GM23338 (cell line): Measurements from ENCODE around the gene DOK7. TPM values are rescaled to one million over a fixed set of nuclear protein-coding genes. Genes with fewer than 3 reads are reported as not detected.

ENCODE experiments used
- ATAC-seq: fragments of 200-7000 bp; cut with Tn5 transposase; 3 replicates; pipeline ENCODE4 v1.9.1; 2020
- DNase-seq: peaks from one replicate; pipeline ENCODE4 v3.0.0-alpha.2; 2015; ENCODE audit warnings: low spot score
- H2AFZ ChIP-seq: fragments of 200-600 bp; sonication (generic); 2 replicates; pipeline ENCODE4 v1.8.0; 2016; ENCODE audit warnings: antibody characterized with exemption, mild to moderate bottlenecking, moderate library complexity
- H3F3A ChIP-seq: fragments of 200-600 bp; sonication (generic); replicated peaks from 2 replicates; pipeline ENCODE4 v1.8.0; 2017; ENCODE audit warnings: antibody characterized with exemption, mixed run types, low read depth
- H3K27ac ChIP-seq: fragments of 200-600 bp; sonication (generic); 2 replicates; pipeline ENCODE4 v1.6.1; 2016; ENCODE audit warnings: low read depth
- H3K27me3 ChIP-seq: fragments of 200-600 bp; sonication (generic); 2 replicates; pipeline ENCODE4 v1.8.0; 2016; ENCODE audit warnings: mild to moderate bottlenecking, mixed run types, moderate library complexity; ENCODE audit not compliant: insufficient read depth
- H3K36me3 ChIP-seq: fragments of 200-600 bp; sonication (generic); 2 replicates; pipeline ENCODE4 v1.8.0; 2016; ENCODE audit warnings: mild to moderate bottlenecking; ENCODE audit not compliant: insufficient read depth
- H3K4me1 ChIP-seq: fragments of 200-600 bp; sonication (generic); 2 replicates; pipeline ENCODE4 v1.8.0; 2016; ENCODE audit warnings: mild to moderate bottlenecking, moderate library complexity; ENCODE audit not compliant: insufficient read depth
- H3K4me2 ChIP-seq: fragments of 200-600 bp; sonication (generic); 2 replicates; pipeline ENCODE4 v1.7.1; 2017; ENCODE audit warnings: mixed run types
- H3K4me3 ChIP-seq: fragments of 200-600 bp; sonication (generic); 2 replicates; pipeline ENCODE4 v1.6.1; 2016; ENCODE audit warnings: mixed run types
- H3K79me2 ChIP-seq: fragments of 200-600 bp; sonication (generic); replicated peaks from 2 replicates; pipeline ENCODE4 v1.8.0; 2017; ENCODE audit warnings: mild to moderate bottlenecking; ENCODE audit not compliant: insufficient read depth
- H3K9me2 ChIP-seq: fragments of 200-600 bp; sonication (generic); 2 replicates; pipeline ENCODE4 v1.8.0; 2017; ENCODE audit not compliant: insufficient read depth
- H4K20me1 ChIP-seq: fragments of 200-600 bp; sonication (generic); replicated peaks from 2 replicates; pipeline ENCODE4 v1.8.0; 2017; ENCODE audit warnings: mild to moderate bottlenecking; ENCODE audit not compliant: insufficient read depth
- H3K27ac Mint-ChIP-seq: 2 replicates; pipeline ENCODE4 v1.8.0; 2020; ENCODE audit warnings: inconsistent platforms, mild to moderate bottlenecking, moderate library complexity, mixed read lengths
- H3K27me3 Mint-ChIP-seq: 3 replicates; pipeline ENCODE4 v1.8.0; 2022; ENCODE audit warnings: low read depth, mild to moderate bottlenecking, moderate library complexity, mixed read lengths, inconsistent platforms; ENCODE audit not compliant: insufficient read depth, poor library complexity
- H3K36me3 Mint-ChIP-seq: 3 replicates; pipeline ENCODE4 v1.8.0; 2021; ENCODE audit warnings: low read depth, mild to moderate bottlenecking, inconsistent platforms, moderate library complexity, mixed read lengths
- H3K4me1 Mint-ChIP-seq: 3 replicates; pipeline ENCODE4 v1.8.0; 2020; ENCODE audit warnings: mild to moderate bottlenecking, inconsistent platforms, mixed read lengths
- H3K4me3 Mint-ChIP-seq: 3 replicates; pipeline ENCODE4 v1.8.0; 2021; ENCODE audit warnings: moderate library complexity, mild to moderate bottlenecking, inconsistent platforms, mixed read lengths
- H3K9me3 Mint-ChIP-seq: 3 replicates; pipeline ENCODE4 v1.8.0; 2020; ENCODE audit warnings: moderate library complexity, mild to moderate bottlenecking, inconsistent platforms, mixed read lengths
- ETS1 ChIP-seq: IDR thresholded peaks from 2 replicates; pipeline ENCODE4 v1.6.1; 2016; ENCODE audit warnings: antibody characterized with exemption
- EZH2phosphoT487 ChIP-seq: fragments of 200-600 bp; sonication (generic); IDR thresholded peaks from one replicate; pipeline ENCODE4 v1.8.1; 2018; ENCODE audit warnings: antibody characterized with exemption; ENCODE audit not compliant: unreplicated experiment
- POLR2AphosphoS5 ChIP-seq: IDR thresholded peaks from 2 replicates; pipeline ENCODE4 v1.6.1; 2016; ENCODE audit warnings: antibody characterized with exemption, low read depth
- REST ChIP-seq: IDR thresholded peaks from one replicate; pipeline ENCODE4 v1.6.1; 2018; ENCODE audit warnings: antibody characterized with exemption; ENCODE audit not compliant: unreplicated experiment
- STAT1 ChIP-seq: IDR thresholded peaks from one replicate; pipeline ENCODE4 v1.6.1; 2016; ENCODE audit warnings: antibody characterized with exemption; ENCODE audit not compliant: unreplicated experiment
- ZNF114 ChIP-seq: fragments of 250-450 bp; sonication (Bioruptor Pico); IDR thresholded peaks from 2 replicates; pipeline ENCODE4 v1.5.0; 2020; ENCODE audit warnings: mild to moderate bottlenecking, moderate library complexity
- ZNF331 ChIP-seq: fragments of 250-450 bp; sonication (Bioruptor Pico); IDR thresholded peaks from 2 replicates; pipeline ENCODE4 v1.5.0; 2020; ENCODE audit warnings: low read depth, mild to moderate bottlenecking, moderate library complexity
- polyA plus RNA-seq: library from polyadenylated mRNA; unstranded; fragments of >200 nt; fragmentation: Nextera tagmentation; extraction: Ambion mirVana; gene quantifications from 2 replicates; pipeline ENCODE4 v1.2.1, GENCODE V29; 2016
- total RNA-seq: library from RNA; depleted of rRNA; stranded (reverse); fragments of >200 nt; shearing (Covaris generic); gene quantifications from 2 replicates; pipeline ENCODE4 v1.2.3, GENCODE V29; 2014
- TF ChIP-seq, protein P1 (sequence below): fragments of 250-450 bp; sonication (Bioruptor Pico); IDR thresholded peaks from 2 replicates; pipeline ENCODE4 v1.5.0; 2020; ENCODE audit warnings: mild to moderate bottlenecking, moderate library complexity
- TF ChIP-seq, protein P2 (sequence below), 2 experiments: fragments of 200-600 bp in 1 of 2; sonication (generic) in 1 of 2; conservative IDR thresholded peaks; 2 replicates each; pipeline versions ENCODE4 v1.5.1 to v1.6.1; 2016 to 2017; ENCODE audit warnings: antibody characterized with exemption in 2 of 2, low read depth in 2 of 2, mild to moderate bottlenecking in 2 of 2, moderate library complexity in 1 of 2

Gene DOK7
- total and polyA plus RNA-seq, 2 experiments from 2014 or later: 0.34 to 0.52 TPM

DNA sequence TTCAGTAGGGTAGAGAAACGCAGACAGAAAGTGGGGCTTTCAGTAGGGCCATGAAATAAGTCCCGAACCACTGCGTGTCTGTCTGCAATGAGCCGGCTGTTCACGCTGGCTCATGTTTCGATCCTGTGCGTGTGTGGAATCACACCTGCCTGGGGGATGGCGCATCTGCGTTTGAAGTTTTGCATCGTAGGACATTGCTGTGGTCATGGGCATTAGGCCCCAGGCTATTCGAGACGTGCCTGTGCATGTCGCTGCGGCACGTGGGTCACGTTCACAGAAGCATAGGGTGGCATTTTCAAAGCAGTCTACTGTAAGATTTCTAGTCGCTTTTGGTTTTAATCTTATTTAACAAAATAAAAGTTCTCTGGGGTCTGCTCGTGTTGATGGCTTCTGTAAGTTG, 46.8 kb upstream of the DOK7 start:
- H3K27ac Mint-ChIP-seq: no peak overlapping the region; the same call in none of the 2 replicates
- no peaks in the 10 kb centered on the region for H3K9me3 Mint-ChIP-seq
- TF ChIP-seq, protein P1, sequence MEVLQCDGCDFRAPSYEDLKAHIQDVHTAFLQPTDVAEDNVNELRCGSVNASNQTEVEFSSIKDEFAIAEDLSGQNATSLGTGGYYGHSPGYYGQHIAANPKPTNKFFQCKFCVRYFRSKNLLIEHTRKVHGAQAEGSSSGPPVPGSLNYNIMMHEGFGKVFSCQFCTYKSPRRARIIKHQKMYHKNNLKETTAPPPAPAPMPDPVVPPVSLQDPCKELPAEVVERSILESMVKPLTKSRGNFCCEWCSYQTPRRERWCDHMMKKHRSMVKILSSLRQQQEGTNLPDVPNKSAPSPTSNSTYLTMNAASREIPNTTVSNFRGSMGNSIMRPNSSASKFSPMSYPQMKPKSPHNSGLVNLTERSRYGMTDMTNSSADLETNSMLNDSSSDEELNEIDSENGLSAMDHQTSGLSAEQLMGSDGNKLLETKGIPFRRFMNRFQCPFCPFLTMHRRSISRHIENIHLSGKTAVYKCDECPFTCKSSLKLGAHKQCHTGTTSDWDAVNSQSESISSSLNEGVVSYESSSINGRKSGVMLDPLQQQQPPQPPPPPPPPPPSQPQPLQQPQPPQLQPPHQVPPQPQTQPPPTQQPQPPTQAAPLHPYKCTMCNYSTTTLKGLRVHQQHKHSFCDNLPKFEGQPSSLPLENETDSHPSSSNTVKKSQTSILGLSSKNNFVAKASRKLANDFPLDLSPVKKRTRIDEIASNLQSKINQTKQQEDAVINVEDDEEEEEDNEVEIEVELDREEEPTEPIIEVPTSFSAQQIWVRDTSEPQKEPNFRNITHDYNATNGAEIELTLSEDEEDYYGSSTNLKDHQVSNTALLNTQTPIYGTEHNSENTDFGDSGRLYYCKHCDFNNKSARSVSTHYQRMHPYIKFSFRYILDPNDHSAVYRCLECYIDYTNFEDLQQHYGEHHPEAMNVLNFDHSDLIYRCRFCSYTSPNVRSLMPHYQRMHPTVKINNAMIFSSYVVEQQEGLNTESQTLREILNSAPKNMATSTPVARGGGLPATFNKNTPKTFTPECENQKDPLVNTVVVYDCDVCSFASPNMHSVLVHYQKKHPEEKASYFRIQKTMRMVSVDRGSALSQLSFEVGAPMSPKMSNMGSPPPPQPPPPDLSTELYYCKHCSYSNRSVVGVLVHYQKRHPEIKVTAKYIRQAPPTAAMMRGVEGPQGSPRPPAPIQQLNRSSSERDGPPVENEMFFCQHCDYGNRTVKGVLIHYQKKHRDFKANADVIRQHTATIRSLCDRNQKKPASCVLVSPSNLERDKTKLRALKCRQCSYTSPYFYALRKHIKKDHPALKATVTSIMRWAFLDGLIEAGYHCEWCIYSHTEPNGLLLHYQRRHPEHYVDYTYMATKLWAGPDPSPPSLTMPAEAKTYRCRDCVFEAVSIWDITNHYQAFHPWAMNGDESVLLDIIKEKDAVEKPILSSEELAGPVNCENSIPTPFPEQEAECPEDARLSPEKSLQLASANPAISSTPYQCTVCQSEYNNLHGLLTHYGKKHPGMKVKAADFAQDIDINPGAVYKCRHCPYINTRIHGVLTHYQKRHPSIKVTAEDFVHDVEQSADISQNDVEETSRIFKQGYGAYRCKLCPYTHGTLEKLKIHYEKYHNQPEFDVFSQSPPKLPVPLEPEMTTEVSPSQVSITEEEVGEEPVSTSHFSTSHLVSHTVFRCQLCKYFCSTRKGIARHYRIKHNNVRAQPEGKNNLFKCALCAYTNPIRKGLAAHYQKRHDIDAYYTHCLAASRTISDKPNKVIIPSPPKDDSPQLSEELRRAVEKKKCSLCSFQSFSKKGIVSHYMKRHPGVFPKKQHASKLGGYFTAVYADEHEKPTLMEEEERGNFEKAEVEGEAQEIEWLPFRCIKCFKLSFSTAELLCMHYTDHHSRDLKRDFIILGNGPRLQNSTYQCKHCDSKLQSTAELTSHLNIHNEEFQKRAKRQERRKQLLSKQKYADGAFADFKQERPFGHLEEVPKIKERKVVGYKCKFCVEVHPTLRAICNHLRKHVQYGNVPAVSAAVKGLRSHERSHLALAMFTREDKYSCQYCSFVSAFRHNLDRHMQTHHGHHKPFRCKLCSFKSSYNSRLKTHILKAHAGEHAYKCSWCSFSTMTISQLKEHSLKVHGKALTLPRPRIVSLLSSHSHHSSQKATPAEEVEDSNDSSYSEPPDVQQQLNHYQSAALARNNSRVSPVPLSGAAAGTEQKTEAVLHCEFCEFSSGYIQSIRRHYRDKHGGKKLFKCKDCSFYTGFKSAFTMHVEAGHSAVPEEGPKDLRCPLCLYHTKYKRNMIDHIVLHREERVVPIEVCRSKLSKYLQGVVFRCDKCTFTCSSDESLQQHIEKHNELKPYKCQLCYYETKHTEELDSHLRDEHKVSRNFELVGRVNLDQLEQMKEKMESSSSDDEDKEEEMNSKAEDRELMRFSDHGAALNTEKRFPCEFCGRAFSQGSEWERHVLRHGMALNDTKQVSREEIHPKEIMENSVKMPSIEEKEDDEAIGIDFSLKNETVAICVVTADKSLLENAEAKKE (CRISPR knock-in tag): no peak
- no peak for TF ChIP-seq ZNF114
- no peak for TF ChIP-seq POLR2AphosphoS5
- no peak overlapping the region for H3K4me3 ChIP-seq
- no peaks in the 10 kb centered on the region for H3K79me2 ChIP-seq
- H3K4me2 ChIP-seq: no peak overlapping the region
- H3K27ac ChIP-seq: 0 out of 2 replicates have a peak overlapping the region, but pooled peaks have one; percentile 50
- H3F3A ChIP-seq: no peaks in the 10 kb centered on the region
- H3K27me3 Mint-ChIP-seq: peaks cover 13% of the 10 kb centered on the region
- H3K27me3 ChIP-seq: no peaks in the 10 kb centered on the region
- no peak overlapping the region for H2AFZ ChIP-seq
- no peaks in the 10 kb centered on the region for H4K20me1 ChIP-seq
- DNase-seq (no peak), ATAC-seq (no peak)
- H3K9me2 ChIP-seq: no peaks in the 10 kb centered on the region
- no peaks in the 10 kb centered on the region for H3K36me3 Mint-ChIP-seq
- no peaks in the 10 kb centered on the region; the same call in 1 of the 3 replicates for H3K4me1 Mint-ChIP-seq
- no peaks in the 10 kb centered on the region for H3K4me1 ChIP-seq
- H3K36me3 ChIP-seq: no peaks in the 10 kb centered on the region
- no peak overlapping the region for H3K4me3 Mint-ChIP-seq

DNA sequence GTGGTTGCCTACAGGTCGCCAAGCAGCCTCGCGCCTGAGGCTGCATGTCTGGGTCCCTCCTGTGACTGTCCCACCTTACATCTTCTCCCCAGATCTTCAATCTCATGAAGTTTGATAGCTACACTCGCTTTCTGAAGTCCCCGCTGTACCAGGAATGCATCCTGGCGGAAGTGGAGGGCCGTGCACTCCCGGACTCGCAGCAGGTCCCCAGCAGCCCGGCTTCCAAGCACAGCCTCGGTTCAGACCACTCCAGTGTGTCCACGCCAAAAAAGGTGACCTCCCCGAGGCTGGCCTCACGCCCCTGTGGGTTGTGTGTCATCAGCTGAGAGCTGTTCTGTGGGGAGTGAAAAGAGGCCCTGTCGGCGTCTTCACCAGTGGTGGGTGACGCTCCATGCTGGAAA, 46.3 kb upstream of the DOK7 start:
- Histone ChIP-seq H3K4me1 (no peaks in the 10 kb centered on the region), H3K79me2 (no peaks in the 10 kb centered on the region), H3K9me2 (no peaks in the 10 kb centered on the region), H3F3A (no peaks in the 10 kb centered on the region), H3K27ac (no peak overlapping the region), H3K36me3 (no peaks in the 10 kb centered on the region), H3K4me3 (no peak overlapping the region), H4K20me1 (no peaks in the 10 kb centered on the region), H3K27me3 (no peaks in the 10 kb centered on the region), H2AFZ (no peak overlapping the region), H3K4me2 (no peak overlapping the region)
- Mint-ChIP-seq H3K36me3 (no peaks in the 10 kb centered on the region), H3K9me3 (no peaks in the 10 kb centered on the region), H3K4me1 (peaks cover 4% of the 10 kb centered on the region), H3K27ac (peak overlapping the region; percentile 73), H3K27me3 (peaks cover 14% of the 10 kb centered on the region), H3K4me3 (no peak overlapping the region)
- DNase-seq: no peak
- no peak for ATAC-seq
- TF ChIP-seq EZH2phosphoT487 (no peak), ZNF114 (no peak), ZNF331 (no peak), ETS1 (no peak), REST (no peak), POLR2AphosphoS5 (no peak), STAT1 (no peak)
- TF ChIP-seq, protein P2, sequence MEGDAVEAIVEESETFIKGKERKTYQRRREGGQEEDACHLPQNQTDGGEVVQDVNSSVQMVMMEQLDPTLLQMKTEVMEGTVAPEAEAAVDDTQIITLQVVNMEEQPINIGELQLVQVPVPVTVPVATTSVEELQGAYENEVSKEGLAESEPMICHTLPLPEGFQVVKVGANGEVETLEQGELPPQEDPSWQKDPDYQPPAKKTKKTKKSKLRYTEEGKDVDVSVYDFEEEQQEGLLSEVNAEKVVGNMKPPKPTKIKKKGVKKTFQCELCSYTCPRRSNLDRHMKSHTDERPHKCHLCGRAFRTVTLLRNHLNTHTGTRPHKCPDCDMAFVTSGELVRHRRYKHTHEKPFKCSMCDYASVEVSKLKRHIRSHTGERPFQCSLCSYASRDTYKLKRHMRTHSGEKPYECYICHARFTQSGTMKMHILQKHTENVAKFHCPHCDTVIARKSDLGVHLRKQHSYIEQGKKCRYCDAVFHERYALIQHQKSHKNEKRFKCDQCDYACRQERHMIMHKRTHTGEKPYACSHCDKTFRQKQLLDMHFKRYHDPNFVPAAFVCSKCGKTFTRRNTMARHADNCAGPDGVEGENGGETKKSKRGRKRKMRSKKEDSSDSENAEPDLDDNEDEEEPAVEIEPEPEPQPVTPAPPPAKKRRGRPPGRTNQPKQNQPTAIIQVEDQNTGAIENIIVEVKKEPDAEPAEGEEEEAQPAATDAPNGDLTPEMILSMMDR (conservative IDR thresholded peaks at IDR 0.05; ENCODE audit: low read depth in 2 of 2): no peak
